ENCODE measurements around the gene GNE.
"Not testable (repeated sequence)": the region's sequence is repeated elsewhere in the genome, so short reads cannot be mapped to it uniquely, and the experiment has no call there.

Gene GNE

GRCh38 chr9:36258208-36258995, at the start of gene GNE:
Gene GNE, minus strand, starts transcription at chr9:36258448. Its CDS starts 9,093 bp downstream, at chr9:36249355.
- peak; percentile 97 for DNase-seq

- DNase-seq, result no peak
These were observed 48.4 kb upstream of the GNE start for GRCh38 chr9:36306471-36307306.

- DNase-seq, result not testable (repeated sequence)
These were observed 46.1 kb upstream of the GNE start for GRCh38 chr9:36304366-36304765.

GRCh38 chr9:36301227-36301626, 43.0 kb upstream of the GNE start:
- DNase-seq, result no peak

GRCh38 chr9:36298566-36298965, 40.3 kb upstream of the GNE start:
- no peak for DNase-seq

GRCh38 chr9:36297798-36298197, 39.5 kb upstream of the GNE start:
- no peak for DNase-seq

GRCh38 chr9:36294996-36295395, 36.7 kb upstream of the GNE start:
- not testable (repeated sequence) for DNase-seq

GRCh38 chr9:36293918-36294317, 35.7 kb upstream of the GNE start:
- no peak for DNase-seq

GRCh38 chr9:36293171-36293570, 34.9 kb upstream of the GNE start:
- no peak for DNase-seq

- no peak for DNase-seq
These were observed 34.4 kb upstream of the GNE start for GRCh38 chr9:36292641-36293040.

- no peak for DNase-seq
These were observed 32.7 kb upstream of the GNE start for GRCh38 chr9:36290996-36291395.

- no peak for DNase-seq
These were observed 31.7 kb upstream of the GNE start for GRCh38 chr9:36289836-36290435.

- DNase-seq, result no peak
These were observed 29.8 kb upstream of the GNE start for GRCh38 chr9:36288070-36288469.

- DNase-seq, result no peak
These were observed 28.1 kb upstream of the GNE start for GRCh38 chr9:36286388-36286787.

GRCh38 chr9:36284226-36284625, 26.0 kb upstream of the GNE start:
- no peak for DNase-seq

- no peak for DNase-seq
These were observed 24.0 kb upstream of the GNE start for GRCh38 chr9:36282275-36282674.

- DNase-seq, result no peak
These were observed 22.7 kb upstream of the GNE start for GRCh38 chr9:36280989-36281388.

- no peak for DNase-seq
These were observed 20.0 kb upstream of the GNE start for GRCh38 chr9:36278243-36278642.

- no peak for DNase-seq
These were observed 18.5 kb upstream of the GNE start for GRCh38 chr9:36276781-36277181.

- DNase-seq, result no peak
These were observed 18.0 kb upstream of the GNE start for GRCh38 chr9:36276254-36276653.

GRCh38 chr9:36275060-36275459, 16.8 kb upstream of the GNE start:
- DNase-seq, result no peak

- DNase-seq, result not testable (repeated sequence)
These were observed 15.1 kb upstream of the GNE start for GRCh38 chr9:36273354-36273753.

GRCh38 chr9:36268007-36268427, 9.8 kb upstream of the GNE start:
- no peak for DNase-seq

- no peak for DNase-seq
These were observed 6.6 kb upstream of the GNE start for GRCh38 chr9:36264896-36265295.
